Breast epithelium (tissue), 4 donors: Measurements from ENCODE around the gene VAMP5. TPM values are rescaled to one million over a fixed set of nuclear protein-coding genes. Genes with fewer than 3 reads are reported as not detected.
"Not testable (repeated sequence)": the region's sequence is repeated elsewhere in the genome, so short reads cannot be mapped to it uniquely, and the experiment has no call there.

Experiments
- DNase-seq, 2 donors: peaks; one replicate each; pipeline ENCODE4 v3.0.0-alpha.2; 2019; ENCODE audit warnings: low spot score in 2 of 2
- H3K27ac ChIP-seq, 2 donors: fragments of 200-600 bp; sonication (generic) in 1 of 2; one replicate each; pipeline ENCODE4 v1.5.1; 2016 to 2019; ENCODE audit warnings: mild to moderate bottlenecking in 1 of 2
- H3K27me3 ChIP-seq, 2 donors: fragments of 200-600 bp; sonication (generic) in 1 of 2; one replicate each; pipeline versions ENCODE4 v1.5.1 to v1.6.0; 2017 to 2019; ENCODE audit warnings: control low read depth in 1 of 2, mild to moderate bottlenecking in 1 of 2
- H3K36me3 ChIP-seq: fragments of 200-600 bp; one replicate; pipeline ENCODE4 v1.5.1; 2019
- H3K4me1 ChIP-seq, 2 donors: fragments of 200-600 bp; sonication (generic); one replicate each; pipeline ENCODE4 v1.5.1; 2016 to 2019; ENCODE audit warnings: control low read depth in 1 of 2
- H3K4me3 ChIP-seq, 3 donors: fragments of 200-600 bp; sonication (generic); 1 replicate in 2 of 3; 2 replicates in 1 of 3; pipeline ENCODE4 v1.5.1; 2016 to 2019; ENCODE audit warnings: mild to moderate bottlenecking in 3 of 3, moderate library complexity in 2 of 3
- H3K9me3 ChIP-seq, 2 donors: fragments of 200-600 bp; sonication (generic) in 1 of 2; one replicate each; pipeline ENCODE4 v1.5.1; 2016 to 2019; ENCODE audit warnings: control low read depth in 1 of 2
- CTCF ChIP-seq, 3 donors: fragments of 450-650 bp; IDR thresholded peaks; one replicate each; pipeline ENCODE4 v1.5.1; 2016 to 2017; ENCODE audit warnings: antibody characterized with exemption in 3 of 3, mild to moderate bottlenecking in 3 of 3, moderate library complexity in 3 of 3
- POLR2A ChIP-seq: fragments of 450-650 bp; IDR thresholded peaks from one replicate; pipeline ENCODE4 v1.6.1; 2016; ENCODE audit warnings: antibody characterized with exemption, mild to moderate bottlenecking, moderate library complexity
- POLR2AphosphoS5 ChIP-seq, 3 donors: sonication (generic); formaldehyde crosslinking; IDR thresholded peaks; one replicate each; pipeline ENCODE4 v1.6.1; 2017; ENCODE audit warnings: antibody characterized with exemption in 3 of 3
- intact Hi-C: fragments of 100-400 bp; cut with DNase I; formaldehyde crosslinking; loops from one replicate; pipeline ENCODE4 v1.15.1; 2023; ENCODE audit warnings: low total_unique reads
- total RNA-seq, 3 donors: library from RNA; depleted of rRNA; stranded (reverse); fragments of >200 nt; gene quantifications; one replicate each; pipeline ENCODE4 v1.1.0, GENCODE V29; 2016

VAMP5 gene
- total RNA-seq, 3 donors from 2014 or later, result 33.8 to 92.0 (median 50.8) TPM

DNA sequence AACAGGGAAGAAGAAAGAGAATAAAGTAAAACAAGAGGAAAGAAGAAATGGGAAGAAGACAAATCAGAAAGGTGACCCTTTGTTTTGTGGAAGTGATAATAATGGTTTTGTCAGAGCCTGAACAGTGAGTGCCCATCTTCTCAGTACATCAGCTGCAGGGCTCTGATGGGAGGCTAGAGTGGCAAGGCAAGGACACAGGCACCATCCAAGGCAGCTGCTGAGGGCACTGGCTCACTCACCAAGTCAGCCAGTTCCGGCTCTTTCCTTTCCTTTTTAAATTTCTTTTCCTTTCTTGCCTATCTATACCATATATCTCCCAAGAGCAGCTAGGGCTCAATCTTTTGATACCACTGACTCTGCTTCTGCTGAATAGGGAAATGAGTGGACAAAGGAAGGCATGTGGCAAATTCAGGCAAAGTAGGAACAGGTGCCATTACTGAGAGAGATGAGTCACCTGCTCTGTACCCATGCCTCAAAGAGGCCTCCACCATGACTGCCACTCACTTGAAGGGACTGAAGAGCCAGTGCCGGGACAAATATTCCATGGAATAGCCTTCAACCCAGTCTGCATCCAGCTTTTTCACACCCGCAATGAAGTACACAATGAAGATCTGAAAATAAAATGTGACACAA lies 29.1 kb upstream of the VAMP5 start:
- H3K27me3 ChIP-seq, result no peaks in the 10 kb centered on the region
- no peak overlapping the region for H3K27ac ChIP-seq
- H3K36me3 ChIP-seq, result no peaks in the 10 kb centered on the region
- DNase-seq, result no peak
- no peak overlapping the region for H3K4me3 ChIP-seq
- no peak for TF ChIP-seq CTCF (IDR thresholded peaks at IDR 0.05)
- TF ChIP-seq POLR2A, result no peak
- TF ChIP-seq POLR2AphosphoS5 (IDR thresholded peaks at IDR 0.05), result no peak
- intact Hi-C loops, result loop anchor here (5.0 kb wide), 1 partner anchor 123 kb away; no protein-coding TSS in a partner anchor
- H3K9me3 ChIP-seq, result no peaks in the 10 kb centered on the region
- no peaks in the 10 kb centered on the region for H3K4me1 ChIP-seq

DNA sequence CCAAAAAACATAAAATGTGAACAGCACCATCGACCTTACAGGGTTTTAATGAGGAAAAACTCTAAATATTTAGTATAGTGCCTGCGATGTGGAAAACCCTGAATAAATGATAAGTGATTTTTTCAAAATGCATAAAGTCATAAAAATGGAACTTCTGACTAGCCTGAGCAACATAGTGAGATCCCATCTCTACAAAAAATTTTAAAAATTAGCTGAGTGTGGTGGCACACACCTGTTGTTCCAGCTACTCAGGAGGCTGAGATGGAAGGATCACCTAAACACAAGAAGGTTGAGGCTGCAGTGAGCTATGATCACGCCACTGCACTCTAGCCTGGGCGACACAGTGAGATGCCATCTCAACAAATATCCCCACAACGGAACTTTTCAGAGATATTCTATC lies 27.1 kb upstream of the VAMP5 start:
- H3K27ac ChIP-seq, result no peak overlapping the region
- H3K4me3 ChIP-seq, result no peak overlapping the region
- H3K4me1 ChIP-seq, result no peaks in the 10 kb centered on the region
- no peaks in the 10 kb centered on the region for H3K36me3 ChIP-seq
- intact Hi-C loops, result no loop called here
- TF ChIP-seq POLR2A (no peak), POLR2AphosphoS5 (IDR thresholded peaks at IDR 0.05) (no peak), CTCF (IDR thresholded peaks at IDR 0.05) (no peak)
- DNase-seq, result no peak
- no peaks in the 10 kb centered on the region for H3K27me3 ChIP-seq
- no peaks in the 10 kb centered on the region for H3K9me3 ChIP-seq

DNA sequence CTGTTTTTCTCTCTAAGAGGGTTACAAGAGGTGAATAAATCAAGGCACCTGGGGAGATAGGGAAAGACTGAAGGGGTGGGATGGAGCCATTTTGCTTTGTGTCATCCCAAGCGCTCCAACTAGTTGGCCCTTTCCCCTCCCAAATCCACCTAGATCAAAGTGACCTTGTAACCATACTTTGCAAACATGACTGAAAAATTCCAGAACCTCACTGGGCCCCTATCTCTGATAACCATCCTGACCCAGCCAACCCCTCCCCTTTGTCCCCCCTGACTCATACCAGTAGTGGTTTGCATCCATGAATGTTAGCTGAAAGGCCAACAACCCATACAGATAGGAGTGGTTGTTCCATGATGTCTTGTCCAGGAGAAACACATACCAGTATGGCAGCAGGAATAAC lies 26.1 kb upstream of the VAMP5 start:
- no peak overlapping the region for H3K4me3 ChIP-seq
- H3K27me3 ChIP-seq, result no peaks in the 10 kb centered on the region
- H3K9me3 ChIP-seq, result no peaks in the 10 kb centered on the region
- DNase-seq, result no peak
- H3K36me3 ChIP-seq, result no peaks in the 10 kb centered on the region
- H3K4me1 ChIP-seq, result no peaks in the 10 kb centered on the region
- intact Hi-C loops, result no loop called here
- H3K27ac ChIP-seq, result no peak overlapping the region
- TF ChIP-seq POLR2A (no peak), CTCF (IDR thresholded peaks at IDR 0.05) (no peak), POLR2AphosphoS5 (IDR thresholded peaks at IDR 0.05) (no peak)

DNA sequence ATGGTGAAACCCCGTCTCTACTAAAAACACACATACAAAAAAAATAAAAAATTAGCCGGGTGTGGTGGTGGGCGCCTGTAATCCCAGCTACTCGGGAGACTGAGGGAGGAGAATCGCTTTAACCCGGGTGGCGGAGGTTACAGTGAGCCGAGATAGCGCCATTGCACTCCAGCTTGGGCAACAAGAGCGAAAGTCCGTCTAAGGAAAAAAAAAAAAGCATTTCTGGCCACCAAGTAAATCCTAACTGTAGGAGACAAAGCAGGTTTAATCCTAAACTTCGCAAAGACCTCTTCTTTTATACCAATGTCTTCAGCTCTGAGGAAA lies 23.9 kb upstream of the VAMP5 start:
- H3K27ac ChIP-seq, intact Hi-C loops, H3K27me3 ChIP-seq: not testable (repeated sequence)

GRCh38 chr2:85560812-85561279 lies 23.4 kb upstream of the VAMP5 start:
- H3K27ac ChIP-seq, result peak overlapping the region; percentile 89

More for the DNA sequence above, 23.9 kb upstream of the VAMP5 start:
- H3K36me3 ChIP-seq, DNase-seq, H3K9me3 ChIP-seq, H3K4me1 ChIP-seq: not testable (repeated sequence)
- peak overlapping the region; percentile 72 to 82 (median 80) for H3K4me3 ChIP-seq

More at GRCh38 chr2:85560812-85561279, 23.4 kb upstream of the VAMP5 start:
- H3K9me3 ChIP-seq, result no peaks in the 10 kb centered on the region
- peak overlapping the region; percentile 72 to 82 (median 80) for H3K4me3 ChIP-seq
- TF ChIP-seq CTCF (IDR thresholded peaks at IDR 0.05) (no peak), POLR2AphosphoS5 (IDR thresholded peaks at IDR 0.05) (no peak), POLR2A (no peak)
- intact Hi-C loops, result no loop called here
- no peaks in the 10 kb centered on the region for H3K36me3 ChIP-seq
- no peak for DNase-seq
- H3K4me1 ChIP-seq, result no peaks in the 10 kb centered on the region
- no peaks in the 10 kb centered on the region for H3K27me3 ChIP-seq
